ENCODE data around the gene RPS10. TPM values are rescaled to one million over a fixed set of nuclear protein-coding genes. Genes with fewer than 3 reads are reported as not detected.

Gene RPS10
- total RNA-seq, 4 donors from 2014 or later = 1,548 to 3,114 (median 2,536) TPM

- WGBS, 2 donors = 77 to 85% methylated on average over 10 of the region's 14 CpGs
- TF ChIP-seq CTCF (IDR thresholded peaks at IDR 0.05) = no peak
- TF ChIP-seq POLR2A (IDR thresholded peaks at IDR 0.05) = no peak
- intact Hi-C loops (cut with DNase I) = no loop called here
- H3K9me3 ChIP-seq = no peaks in the 10 kb centered on the region
- H3K4me3 ChIP-seq (replicated peaks in 1 of 3) = no peak overlapping the region
- H3K27ac ChIP-seq = no peak overlapping the region
- DNase-seq = no peak
- H3K4me1 ChIP-seq = peaks cover 0 to 4% of the 10 kb centered on the region in 2 donors
- H3K27me3 ChIP-seq = no peaks in the 10 kb centered on the region
- H3K36me3 ChIP-seq = no peaks in the 10 kb centered on the region
Observed at GRCh38 chr6:34457742-34458735, 32.2 kb upstream of the RPS10 start.

- intact Hi-C loops (cut with DNase I) = no loop called here
- Histone ChIP-seq H3K4me1 (peaks cover 0 to under 1% of the 10 kb centered on the region in 2 donors), H3K9me3 (no peaks in the 10 kb centered on the region), H3K27me3 (no peaks in the 10 kb centered on the region), H3K27ac (no peak overlapping the region), H3K4me3 (replicated peaks in 1 of 3) (no peak overlapping the region), H3K36me3 (no peaks in the 10 kb centered on the region)
- DNase-seq = no peak
- no peak for TF ChIP-seq CTCF (IDR thresholded peaks at IDR 0.05)
- 40 to 81% methylated on average over 1 to 2 of the region's 2 CpGs for WGBS, 2 donors
Observed at GRCh38 chr6:34457382-34457741, 31.5 kb upstream of the RPS10 start.

GRCh38 chr6:34455831-34456230 is 30.0 kb upstream of the RPS10 start:
- WGBS, 2 donors = 87 to 94% methylated on average over 1 of the region's 1 CpG
- Histone ChIP-seq H3K4me1 (no peaks in the 10 kb centered on the region), H3K9me3 (no peaks in the 10 kb centered on the region), H3K4me3 (replicated peaks in 1 of 3) (no peak overlapping the region), H3K27ac (no peak overlapping the region), H3K27me3 (no peaks in the 10 kb centered on the region), H3K36me3 (no peaks in the 10 kb centered on the region)
- intact Hi-C loops (cut with DNase I) = no loop called here
- no peak for TF ChIP-seq POLR2A (IDR thresholded peaks at IDR 0.05)
- no peak for TF ChIP-seq CTCF (IDR thresholded peaks at IDR 0.05)
- no peak for DNase-seq

- intact Hi-C loops (cut with DNase I) = no loop called here
- no peak for DNase-seq
- H3K36me3 ChIP-seq = no peaks in the 10 kb centered on the region
- no peaks in the 10 kb centered on the region for H3K4me1 ChIP-seq
- H3K4me3 ChIP-seq (replicated peaks in 1 of 3) = no peak overlapping the region
- no peaks in the 10 kb centered on the region for H3K9me3 ChIP-seq
- no peak overlapping the region for H3K27ac ChIP-seq
- 90 to 100% methylated on average over 1 of the region's 1 CpG for WGBS, 2 donors
- no peaks in the 10 kb centered on the region for H3K27me3 ChIP-seq
- no peak for TF ChIP-seq POLR2A (IDR thresholded peaks at IDR 0.05)
- no peak for TF ChIP-seq CTCF (IDR thresholded peaks at IDR 0.05)
Observed at GRCh38 chr6:34451192-34451591, 25.3 kb upstream of the RPS10 start.

GRCh38 chr6:34447910-34448309 is 22.0 kb upstream of the RPS10 start:
- Histone ChIP-seq H3K4me1 (no peaks in the 10 kb centered on the region), H3K27me3 (no peaks in the 10 kb centered on the region), H3K36me3 (no peaks in the 10 kb centered on the region), H3K4me3 (replicated peaks in 1 of 3) (no peak overlapping the region), H3K9me3 (no peaks in the 10 kb centered on the region), H3K27ac (no peak overlapping the region)
- TF ChIP-seq POLR2A (IDR thresholded peaks at IDR 0.05) = no peak
- TF ChIP-seq CTCF (IDR thresholded peaks at IDR 0.05) = no peak
- DNase-seq = no peak
- WGBS, 2 donors = 68 to 69% methylated on average over 5 of the region's 5 CpGs
- intact Hi-C loops (cut with DNase I) = no loop called here
